HepG2 (cell line): Measurements from ENCODE around the gene LSS. TPM values are rescaled to one million over a fixed set of nuclear protein-coding genes. Genes with fewer than 3 reads are reported as not detected.

Source experiments
- AGO2 ChIP-seq: fragments of 200-400 bp; formaldehyde crosslinking; optimal IDR thresholded peaks from 2 replicates; pipeline ENCODE3; 2017; ENCODE audit warnings: mild to moderate bottlenecking, low read depth, low read length, moderate library complexity
- BHLHE40 ChIP-seq: IDR thresholded peaks from 2 replicates; pipeline ENCODE4 v1.6.1; 2011; ENCODE audit warnings: low read length, improper control_type of control experiment
- ELF1 ChIP-seq: sonication (generic); formaldehyde crosslinking; IDR thresholded peaks from 2 replicates; pipeline ENCODE4 v1.4.0; 2020; ENCODE audit warnings: missing genetic modification reagents
- ELF3 ChIP-seq: IDR thresholded peaks from 2 replicates; pipeline ENCODE4 v1.6.1; 2016; ENCODE audit warnings: missing genetic modification reagents, missing compliant biosample characterization
- GATAD1 ChIP-seq: IDR thresholded peaks from 2 replicates; pipeline ENCODE4 v1.6.1; 2016; ENCODE audit warnings: missing genetic modification reagents, missing compliant biosample characterization
- GATAD2A ChIP-seq: IDR thresholded peaks from 2 replicates; pipeline ENCODE4 v1.6.1; 2016
- GTF3A ChIP-seq: sonication (generic); formaldehyde crosslinking; conservative IDR thresholded peaks from 2 replicates; pipeline ENCODE4 v1.4.0; 2020; ENCODE audit warnings: mild to moderate bottlenecking, missing genetic modification reagents
- HNF4G ChIP-seq, 2 experiments: sonication (generic) in 1 of 2; formaldehyde crosslinking in 1 of 2; IDR thresholded peaks; 2 replicates each; pipeline versions ENCODE4 v1.4.0 to v1.6.1; 2011 to 2020; ENCODE audit warnings: borderline replicate concordance in 2 of 2, low read depth in 2 of 2, mild to moderate bottlenecking in 2 of 2, low read length in 1 of 2, missing genetic modification reagents in 1 of 2, moderate library complexity in 1 of 2
- IRF2 ChIP-seq: IDR thresholded peaks from 2 replicates; pipeline ENCODE4 v1.6.1; 2018; ENCODE audit warnings: missing genetic modification reagents, missing compliant biosample characterization
- JARID2 ChIP-seq: sonication (generic); formaldehyde crosslinking; IDR thresholded peaks from 2 replicates; pipeline ENCODE4 v1.8.1; 2023; ENCODE audit warnings: missing genetic modification reagents, inconsistent platforms; ENCODE audit not compliant: insufficient replicate concordance
- PHB2 ChIP-seq: fragments of 450-650 bp; IDR thresholded peaks from 2 replicates; pipeline ENCODE4 v1.6.1; 2018; ENCODE audit not compliant: partially characterized antibody
- RELA ChIP-seq: sonication (generic); formaldehyde crosslinking; IDR thresholded peaks from 2 replicates; pipeline ENCODE4 v1.4.0; 2020; ENCODE audit warnings: missing genetic modification reagents
- TFDP2 ChIP-seq: sonication (generic); formaldehyde crosslinking; IDR thresholded peaks from 2 replicates; pipeline ENCODE4 v1.4.0; 2020; ENCODE audit warnings: missing genetic modification reagents
- TGIF2 ChIP-seq: IDR thresholded peaks from 2 replicates; pipeline ENCODE4 v1.6.1; 2016; ENCODE audit warnings: control low read depth, missing compliant biosample characterization
- ZNF24 ChIP-seq: fragments of 450-650 bp; IDR thresholded peaks from 2 replicates; pipeline ENCODE4 v1.6.1; 2017; ENCODE audit warnings: antibody characterized with exemption, mild to moderate bottlenecking
- ZNF274 ChIP-seq: sonication (generic); formaldehyde crosslinking; IDR thresholded peaks from 2 replicates; pipeline ENCODE4 v1.5.1; 2020; ENCODE audit warnings: mild to moderate bottlenecking, missing genetic modification reagents
- ZNF556 ChIP-seq: sonication (generic); formaldehyde crosslinking; IDR thresholded peaks from 2 replicates; pipeline ENCODE4 v1.4.0; 2020; ENCODE audit warnings: mild to moderate bottlenecking, missing genetic modification reagents, borderline replicate concordance
- ZNF607 ChIP-seq: sonication (generic); formaldehyde crosslinking; IDR thresholded peaks from 2 replicates; pipeline ENCODE4 v1.5.1; 2020; ENCODE audit warnings: missing genetic modification reagents, mild to moderate bottlenecking, borderline replicate concordance
- ZNF792 ChIP-seq: IDR thresholded peaks from 2 replicates; pipeline ENCODE4 v1.6.1; 2016
- ZSCAN29 ChIP-seq: sonication (generic); formaldehyde crosslinking; conservative IDR thresholded peaks from 2 replicates; pipeline ENCODE4 v1.4.0; 2020; ENCODE audit warnings: mild to moderate bottlenecking, missing genetic modification reagents
- ZSCAN30 ChIP-seq: sonication (generic); formaldehyde crosslinking; IDR thresholded peaks from 2 replicates; pipeline ENCODE4 v1.5.0; 2020; ENCODE audit warnings: mild to moderate bottlenecking, missing genetic modification reagents
- polyA plus RNA-seq, 8 experiments: library from polyadenylated mRNA; depleted of rRNA in 3 of 8; stranded (reverse) in 7 of 8; unstranded in 1 of 8; fragments of >200 nt; fragmentation: Illumina TruSeq in 4 of 8; extraction: Trizol in 4 of 8; gene quantifications; 2 replicates each; pipeline versions ENCODE4 v1.2.1 to v1.2.3, GENCODE V29; 2011 to 2016; ENCODE audit warnings: low read depth in 4 of 8, missing spikeins in 1 of 8, mixed read lengths in 1 of 8; ENCODE audit not compliant: insufficient read depth in 1 of 8
- total RNA-seq, 5 experiments: library from RNA; depleted of rRNA; stranded (reverse); fragments of >200 nt; fragmentation: Illumina TruSeq; extraction: Trizol; gene quantifications; 2 replicates each; pipeline ENCODE4 v1.2.3, GENCODE V29; 2016; ENCODE audit warnings: low read depth in 1 of 5
- TF ChIP-seq, protein P1 (sequence below): sonication (generic); formaldehyde crosslinking; IDR thresholded peaks from 2 replicates; pipeline ENCODE4 v1.5.0; 2020; ENCODE audit warnings: missing genetic modification reagents
- TF ChIP-seq, protein P2 (sequence below): sonication (generic); formaldehyde crosslinking; IDR thresholded peaks from 2 replicates; pipeline ENCODE4 v1.4.0; 2020; ENCODE audit warnings: missing genetic modification reagents

Gene LSS
- total and polyA plus RNA-seq, 2 of the 13 experiments (the other 11 are each of a cell fraction or from before 2014, with no cell fraction given), result 72.6 to 113 TPM

DNA sequence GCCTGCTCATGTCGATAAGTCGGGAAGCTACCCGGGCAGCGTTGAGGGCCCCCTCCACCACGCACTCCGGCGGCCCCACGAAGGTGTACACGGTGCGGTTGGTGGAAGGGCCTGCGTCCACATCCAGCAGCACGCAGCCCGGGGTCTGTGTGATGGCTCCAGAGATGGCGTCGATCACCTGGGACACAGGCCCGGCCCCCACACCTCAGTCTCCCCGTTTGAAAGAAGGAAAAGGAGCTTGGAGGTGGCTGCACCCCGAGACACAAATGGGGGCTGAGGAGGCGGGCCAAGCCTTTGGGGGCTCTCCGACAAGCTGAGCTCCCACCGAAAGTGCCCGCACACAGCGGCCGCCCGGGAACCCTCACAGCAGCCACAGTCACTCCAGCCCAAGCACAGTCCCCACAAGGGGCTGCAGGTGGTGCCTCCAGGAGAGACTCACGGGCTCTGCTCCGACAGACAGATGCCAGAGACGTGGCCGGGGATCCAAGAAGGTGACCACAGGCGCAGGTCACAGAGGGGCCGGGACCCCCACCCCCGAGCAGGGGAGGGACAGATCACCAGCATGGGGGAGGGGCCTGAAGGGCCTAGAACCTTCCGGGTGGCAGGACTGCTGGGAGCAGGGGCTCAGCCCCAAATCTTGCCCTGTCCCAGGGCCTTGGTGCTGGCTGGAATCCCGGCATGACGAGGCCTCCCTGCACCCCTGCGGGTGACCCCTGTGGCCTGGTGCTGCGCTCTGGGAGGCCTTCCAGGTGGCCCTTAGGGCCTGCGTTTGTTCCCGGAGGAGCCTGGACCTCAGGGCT lies 74.2 kb downstream of the LSS start (continued):
- TF ChIP-seq ZNF24 (no peak), HNF4G (IDR thresholded peaks at IDR 0.05; ENCODE audit: borderline replicate concordance, low read depth, low read length) (no peak), HNF4G (CRISPR knock-in tag; IDR thresholded peaks at IDR 0.05; ENCODE audit: borderline replicate concordance, low read depth) (0 out of 2 replicates have a peak, but pooled peaks have one; percentile 10), ELF1 (CRISPR knock-in tag) (no peak), GTF3A (CRISPR knock-in tag) (no peak), ZNF607 (CRISPR knock-in tag) (no peak), GATAD2A (0 out of 2 replicates have a peak, but pooled peaks have one; percentile 13), BHLHE40 (no peak), ZNF792 (CRISPR knock-in tag) (no peak), ELF3 (CRISPR knock-in tag) (0 out of 2 replicates have a peak, but pooled peaks have one; percentile 22), ZSCAN29 (CRISPR knock-in tag) (no peak), JARID2 (CRISPR knock-in tag) (no peak), TFDP2 (CRISPR knock-in tag) (no peak), ZNF274 (CRISPR knock-in tag) (no peak), RELA (CRISPR knock-in tag) (0 out of 2 replicates have a peak, but pooled peaks have one; percentile 55), IRF2 (CRISPR knock-in tag) (0 out of 2 replicates have a peak, but pooled peaks have one; percentile 4), AGO2 (peak; percentile 23), ZNF556 (CRISPR knock-in tag) (no peak), TGIF2 (CRISPR knock-in tag) (no peak), ZSCAN30 (CRISPR knock-in tag) (no peak), GATAD1 (CRISPR knock-in tag) (no peak), PHB2 (no peak)
- TF ChIP-seq, protein P1, sequence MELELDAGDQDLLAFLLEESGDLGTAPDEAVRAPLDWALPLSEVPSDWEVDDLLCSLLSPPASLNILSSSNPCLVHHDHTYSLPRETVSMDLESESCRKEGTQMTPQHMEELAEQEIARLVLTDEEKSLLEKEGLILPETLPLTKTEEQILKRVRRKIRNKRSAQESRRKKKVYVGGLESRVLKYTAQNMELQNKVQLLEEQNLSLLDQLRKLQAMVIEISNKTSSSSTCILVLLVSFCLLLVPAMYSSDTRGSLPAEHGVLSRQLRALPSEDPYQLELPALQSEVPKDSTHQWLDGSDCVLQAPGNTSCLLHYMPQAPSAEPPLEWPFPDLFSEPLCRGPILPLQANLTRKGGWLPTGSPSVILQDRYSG, result 0 out of 2 replicates have a peak, but pooled peaks have one; percentile 23
- TF ChIP-seq, protein P2, sequence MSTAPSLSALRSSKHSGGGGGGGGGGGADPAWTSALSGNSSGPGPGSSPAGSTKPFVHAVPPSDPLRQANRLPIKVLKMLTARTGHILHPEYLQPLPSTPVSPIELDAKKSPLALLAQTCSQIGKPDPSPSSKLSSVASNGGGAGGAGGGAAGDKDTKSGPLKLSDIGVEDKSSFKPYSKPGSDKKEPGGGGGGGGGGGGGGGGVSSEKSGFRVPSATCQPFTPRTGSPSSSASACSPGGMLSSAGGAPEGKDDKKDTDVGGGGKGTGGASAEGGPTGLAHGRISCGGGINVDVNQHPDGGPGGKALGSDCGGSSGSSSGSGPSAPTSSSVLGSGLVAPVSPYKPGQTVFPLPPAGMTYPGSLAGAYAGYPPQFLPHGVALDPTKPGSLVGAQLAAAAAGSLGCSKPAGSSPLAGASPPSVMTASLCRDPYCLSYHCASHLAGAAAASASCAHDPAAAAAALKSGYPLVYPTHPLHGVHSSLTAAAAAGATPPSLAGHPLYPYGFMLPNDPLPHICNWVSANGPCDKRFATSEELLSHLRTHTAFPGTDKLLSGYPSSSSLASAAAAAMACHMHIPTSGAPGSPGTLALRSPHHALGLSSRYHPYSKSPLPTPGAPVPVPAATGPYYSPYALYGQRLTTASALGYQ (CRISPR knock-in tag), result no peak
